HG03342 (cell line): ENCODE data around the gene TSTD1.
"Not testable (repeated sequence)": the region's sequence is repeated elsewhere in the genome, so short reads cannot be mapped to it uniquely, and the experiment has no call there.

Experiments used
- ATAC-seq: cut with Tn5 transposase; IDR thresholded peaks from one replicate; pipeline ENCODE4 v1.9.1; 2021; ENCODE audit warnings: mild to moderate bottlenecking, moderate library complexity; ENCODE audit not compliant: unreplicated experiment

The TSTD1 gene

GRCh38 chr1:161009602-161010211 lies 29.1 kb downstream of the TSTD1 start:
- ATAC-seq: no peak

DNA sequence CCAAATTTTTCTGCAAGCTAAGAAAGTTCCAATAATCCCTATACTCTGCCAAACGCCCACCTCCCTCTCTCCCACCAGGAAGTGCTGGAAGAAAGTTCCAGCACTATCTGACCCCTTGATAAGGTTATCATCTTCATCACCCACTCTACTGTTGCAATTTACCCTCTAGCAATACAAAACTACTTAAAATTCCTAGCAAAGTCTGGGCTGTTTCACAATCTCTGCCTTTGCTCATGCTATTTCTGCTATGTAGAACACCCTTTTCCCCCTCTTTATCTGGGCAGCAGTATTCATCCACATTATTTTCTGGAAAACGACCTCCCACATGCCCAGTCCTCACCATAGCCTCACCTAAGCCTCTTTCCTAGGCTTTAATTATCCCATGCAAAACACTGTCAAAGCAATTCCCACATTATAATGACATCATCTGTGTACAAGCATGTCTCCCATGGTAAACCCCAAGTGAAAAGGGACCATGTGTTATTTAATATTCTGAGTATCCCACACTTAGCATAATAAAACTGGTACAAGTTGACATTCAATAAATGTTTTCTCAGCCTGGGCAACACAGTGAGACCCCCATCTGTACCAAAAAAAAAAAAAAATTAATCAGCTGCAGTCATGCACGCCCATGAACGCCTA lies 29.8 kb downstream of the TSTD1 start:
- ATAC-seq: no peak

- ATAC-seq: no peak
Observed at GRCh38 chr1:161007369-161007768, 31.4 kb downstream of the TSTD1 start.

- ATAC-seq: no peak
Observed at GRCh38 chr1:161006563-161006962, 32.2 kb downstream of the TSTD1 start.

GRCh38 chr1:161001525-161001924 lies 37.2 kb downstream of the TSTD1 start:
- no peak for ATAC-seq

- no peak for ATAC-seq
Observed at GRCh38 chr1:161000736-161001480, 37.9 kb downstream of the TSTD1 start.

DNA sequence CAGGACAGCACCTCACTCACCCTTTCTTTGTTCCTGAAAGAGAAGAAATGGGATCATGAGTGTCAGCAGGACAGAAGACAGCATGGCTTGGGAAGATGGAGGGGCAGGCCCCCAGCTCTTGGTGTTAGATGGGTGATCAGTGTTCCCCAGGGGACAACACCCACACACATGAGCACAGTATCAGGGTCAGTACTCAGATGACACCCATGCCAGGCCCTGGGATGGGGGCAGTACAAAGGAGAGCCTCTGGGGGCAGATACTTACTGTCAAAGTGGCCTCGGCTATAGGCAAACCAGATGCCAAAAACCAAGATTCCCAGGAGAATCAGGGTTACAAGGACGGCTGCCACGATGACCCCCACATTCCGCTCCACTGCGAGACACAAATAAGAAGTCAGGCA lies 39.4 kb downstream of the TSTD1 start:
- ATAC-seq: no peak

DNA sequence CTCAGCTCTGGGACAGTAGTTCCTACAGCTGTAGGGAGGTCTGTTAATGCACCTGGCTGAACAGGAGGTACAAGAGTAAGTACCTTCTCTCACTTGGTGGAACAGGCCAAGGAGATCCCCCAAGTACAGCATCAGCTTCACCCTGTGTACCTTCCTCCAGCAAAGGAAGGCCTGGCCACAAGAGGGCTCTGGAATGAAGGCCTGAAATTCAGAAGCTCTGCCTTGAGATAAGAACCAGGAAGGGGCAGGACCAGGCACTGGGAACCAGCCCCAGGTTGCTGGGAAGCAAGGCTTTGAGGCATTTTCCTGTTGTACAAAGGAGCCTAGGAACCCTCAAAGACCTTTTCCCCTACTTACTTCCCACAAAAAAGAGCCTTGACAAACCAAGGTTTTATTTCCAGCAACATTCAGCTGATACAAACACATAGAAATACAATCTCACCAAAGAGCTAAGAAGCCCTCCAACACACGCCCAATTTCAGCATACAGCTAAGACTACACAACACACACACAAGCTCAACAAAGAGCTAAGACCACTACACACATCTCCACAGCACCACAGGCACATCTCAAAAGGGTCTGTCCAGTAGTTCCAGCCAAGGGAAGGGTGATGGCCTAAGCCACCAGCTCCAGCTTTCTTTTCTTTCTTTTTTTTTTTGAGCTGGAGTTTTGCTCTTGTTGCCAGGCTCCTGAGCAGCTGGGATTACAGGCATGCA lies 41.3 kb downstream of the TSTD1 start:
- no peak for ATAC-seq

- no peak for ATAC-seq
Observed at GRCh38 chr1:160996178-160996577, 42.6 kb downstream of the TSTD1 start.

DNA sequence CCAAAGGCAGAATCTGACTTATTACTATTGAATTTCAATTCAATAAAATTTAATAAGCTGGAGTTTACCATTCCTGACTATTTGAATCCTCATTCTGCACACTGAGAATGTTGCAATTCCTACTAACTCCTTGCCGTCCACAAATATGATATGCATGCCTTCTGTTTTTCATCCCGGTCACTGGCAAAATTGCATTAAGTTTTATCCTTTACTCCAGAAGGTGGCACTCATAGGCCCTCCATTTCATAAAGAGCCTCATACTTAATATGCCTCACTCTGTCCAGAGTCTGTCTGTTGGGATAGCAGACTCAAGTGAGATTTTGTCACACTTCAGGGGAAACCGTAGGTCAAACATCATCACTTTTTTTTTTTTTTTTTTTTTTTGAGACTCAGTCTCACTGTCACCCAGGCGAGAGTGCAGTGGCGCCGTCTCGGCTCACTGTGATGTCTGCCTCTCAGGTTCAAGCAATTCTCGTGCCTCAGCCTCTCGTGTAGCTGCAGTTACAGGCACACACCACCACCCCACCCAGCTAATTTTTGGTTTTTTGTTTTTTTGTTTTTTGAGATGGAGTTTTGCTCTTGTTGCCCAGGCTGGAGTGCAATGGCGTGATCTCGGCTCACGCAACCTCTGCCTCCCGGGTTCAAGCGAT lies 45.1 kb downstream of the TSTD1 start:
- ATAC-seq: no peak

DNA sequence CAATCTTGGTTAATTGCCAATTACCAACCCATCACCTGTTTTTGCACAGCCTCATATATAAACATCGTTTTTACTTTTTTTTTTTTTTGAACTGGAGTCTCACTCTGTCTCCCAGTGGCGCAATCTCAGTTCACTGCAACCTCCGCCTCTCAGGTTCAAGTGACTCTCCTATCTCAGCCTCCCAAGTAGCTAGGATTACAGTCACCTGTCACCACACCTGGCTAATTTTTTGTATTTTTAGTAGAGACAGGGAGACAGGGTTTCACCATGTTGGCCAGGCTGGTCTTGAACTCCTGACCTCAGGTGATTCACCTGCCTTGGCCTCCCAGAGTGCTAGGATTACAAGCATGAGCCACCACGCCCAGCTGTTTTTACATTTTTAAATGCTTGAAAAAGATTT lies 46.7 kb downstream of the TSTD1 start:
- not testable (repeated sequence) for ATAC-seq
